DOHH2 (cell line): ENCODE results near the gene UMAD1.

ENCODE experiments used
- H3F3A ChIP-seq: fragments of 200-600 bp; sonication (generic), shearing (Covaris generic); 2 replicates; pipeline ENCODE4 v1.6.0; 2016; ENCODE audit warnings: antibody characterized with exemption, mild to moderate bottlenecking; ENCODE audit not compliant: control insufficient read depth, insufficient read depth
- H3K27ac ChIP-seq: fragments of 200-600 bp; sonication (generic); 2 replicates; pipeline ENCODE4 v1.5.1; 2014; ENCODE audit warnings: low read depth, mild to moderate bottlenecking, low read length, moderate library complexity
- H3K27me3 ChIP-seq: fragments of 200-600 bp; sonication (generic); 2 replicates; pipeline ENCODE4 v1.6.1; 2014; ENCODE audit warnings: mild to moderate bottlenecking, low read length, mixed read lengths; ENCODE audit not compliant: control insufficient read depth
- H3K36me3 ChIP-seq: fragments of 200-600 bp; sonication (generic); 2 replicates; pipeline ENCODE4 v1.6.1; 2014; ENCODE audit warnings: mild to moderate bottlenecking, low read length, moderate library complexity, mixed read lengths; ENCODE audit not compliant: control insufficient read depth
- H3K4me1 ChIP-seq: fragments of 200-600 bp; sonication (generic); 2 replicates; pipeline ENCODE4 v1.6.1; 2014; ENCODE audit warnings: mild to moderate bottlenecking, low read length, mixed read lengths; ENCODE audit not compliant: control insufficient read depth
- H3K4me2 ChIP-seq: fragments of 200-600 bp; sonication (generic); 2 replicates; pipeline ENCODE4 v1.6.0; 2014; ENCODE audit warnings: mild to moderate bottlenecking, low read length, moderate library complexity
- H3K4me3 ChIP-seq: fragments of 200-600 bp; sonication (generic); 2 replicates; pipeline ENCODE4 v1.5.1; 2014; ENCODE audit warnings: mild to moderate bottlenecking, low read length, mixed read lengths
- H3K79me2 ChIP-seq: fragments of 200-600 bp; sonication (generic); 2 replicates; pipeline ENCODE4 v1.6.1; 2014; ENCODE audit warnings: mild to moderate bottlenecking, low read length, mixed read lengths; ENCODE audit not compliant: control insufficient read depth
- H3K9me2 ChIP-seq: fragments of 200-600 bp; sonication (generic); replicated peaks from 2 replicates; pipeline ENCODE4 v1.6.1; 2014; ENCODE audit warnings: mild to moderate bottlenecking, low read length, mixed read lengths; ENCODE audit not compliant: control insufficient read depth
- H3K9me3 ChIP-seq: fragments of 200-600 bp; sonication (generic); 2 replicates; pipeline ENCODE4 v1.6.1; 2014; ENCODE audit warnings: antibody characterized with exemption, low read length, mixed read lengths; ENCODE audit not compliant: control insufficient read depth, insufficient read depth
- H4K20me1 ChIP-seq: fragments of 200-600 bp; sonication (generic); 2 replicates; pipeline ENCODE4 v1.6.0; 2014; ENCODE audit warnings: low read depth, mild to moderate bottlenecking, antibody characterized with exemption, low read length, moderate library complexity; ENCODE audit not compliant: control insufficient read depth, insufficient read depth
- EZH2phosphoT487 ChIP-seq: fragments of 200-600 bp; sonication (generic); IDR thresholded peaks from 2 replicates; pipeline ENCODE4 v1.6.1; 2017; ENCODE audit warnings: borderline replicate concordance, mild to moderate bottlenecking, antibody characterized with exemption, low read length, moderate library complexity, mixed read lengths
- TF ChIP-seq, protein P1 (sequence below): fragments of 200-600 bp; sonication (generic); IDR thresholded peaks from one replicate; pipeline ENCODE4 v1.5.1; 2014; ENCODE audit warnings: antibody characterized with exemption, mild to moderate bottlenecking, low read depth, low read length; ENCODE audit not compliant: poor library complexity, severe bottlenecking

Gene UMAD1

DNA sequence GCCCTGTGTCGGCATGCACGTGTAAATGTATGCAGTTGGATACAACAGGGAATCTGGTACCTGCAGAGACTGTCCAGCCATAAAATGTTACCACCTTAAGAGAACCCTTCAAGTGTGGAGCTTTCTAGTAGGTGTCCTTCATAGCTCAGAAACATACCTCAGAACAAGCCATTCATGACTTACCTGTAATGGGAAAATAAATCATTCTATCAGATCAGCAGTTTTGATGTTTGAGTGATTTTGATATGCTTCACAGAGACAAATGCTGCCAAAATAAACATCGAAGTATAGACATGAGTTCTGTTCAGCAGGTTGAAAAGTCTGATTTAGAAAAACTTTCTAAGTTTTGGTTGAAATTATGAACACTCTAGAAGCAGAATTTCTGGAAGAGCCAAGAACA is 33.5 kb upstream of the UMAD1 start:
- no peaks in the 10 kb centered on the region for H3K27me3 ChIP-seq
- TF ChIP-seq, protein P1, sequence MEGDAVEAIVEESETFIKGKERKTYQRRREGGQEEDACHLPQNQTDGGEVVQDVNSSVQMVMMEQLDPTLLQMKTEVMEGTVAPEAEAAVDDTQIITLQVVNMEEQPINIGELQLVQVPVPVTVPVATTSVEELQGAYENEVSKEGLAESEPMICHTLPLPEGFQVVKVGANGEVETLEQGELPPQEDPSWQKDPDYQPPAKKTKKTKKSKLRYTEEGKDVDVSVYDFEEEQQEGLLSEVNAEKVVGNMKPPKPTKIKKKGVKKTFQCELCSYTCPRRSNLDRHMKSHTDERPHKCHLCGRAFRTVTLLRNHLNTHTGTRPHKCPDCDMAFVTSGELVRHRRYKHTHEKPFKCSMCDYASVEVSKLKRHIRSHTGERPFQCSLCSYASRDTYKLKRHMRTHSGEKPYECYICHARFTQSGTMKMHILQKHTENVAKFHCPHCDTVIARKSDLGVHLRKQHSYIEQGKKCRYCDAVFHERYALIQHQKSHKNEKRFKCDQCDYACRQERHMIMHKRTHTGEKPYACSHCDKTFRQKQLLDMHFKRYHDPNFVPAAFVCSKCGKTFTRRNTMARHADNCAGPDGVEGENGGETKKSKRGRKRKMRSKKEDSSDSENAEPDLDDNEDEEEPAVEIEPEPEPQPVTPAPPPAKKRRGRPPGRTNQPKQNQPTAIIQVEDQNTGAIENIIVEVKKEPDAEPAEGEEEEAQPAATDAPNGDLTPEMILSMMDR: no peak
- no peak for TF ChIP-seq EZH2phosphoT487
- H3K27ac ChIP-seq: no peak overlapping the region
- peaks cover 15% of the 10 kb centered on the region for H3K36me3 ChIP-seq
- H3K9me2 ChIP-seq: no peaks in the 10 kb centered on the region
- no peak overlapping the region for H3K4me2 ChIP-seq
- H3K4me3 ChIP-seq: no peak overlapping the region
- H3K4me1 ChIP-seq: no peaks in the 10 kb centered on the region
- no peaks in the 10 kb centered on the region for H3K79me2 ChIP-seq
- H4K20me1 ChIP-seq: no peaks in the 10 kb centered on the region
- H3K9me3 ChIP-seq: no peaks in the 10 kb centered on the region
- no peaks in the 10 kb centered on the region for H3F3A ChIP-seq

DNA sequence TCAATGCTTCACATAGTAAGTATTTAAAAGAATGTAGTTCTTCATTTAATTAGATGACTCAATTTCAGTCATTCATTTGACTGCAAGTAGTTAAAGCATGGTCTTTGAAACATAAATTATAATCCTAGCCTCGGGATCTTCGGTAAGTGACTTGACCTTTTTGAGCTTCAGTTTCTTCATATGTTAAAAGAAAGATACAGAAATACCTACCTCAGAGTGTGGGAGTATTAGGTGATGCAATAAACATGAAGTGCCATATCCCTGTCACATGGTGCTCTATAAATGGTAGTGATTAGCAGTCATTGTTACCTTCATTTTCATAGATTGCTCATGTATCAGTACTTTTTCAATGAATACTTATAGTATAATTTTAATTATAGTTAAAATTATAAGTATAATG is 31.2 kb upstream of the UMAD1 start:
- H3K9me2 ChIP-seq: no peaks in the 10 kb centered on the region
- no peak overlapping the region for H3K27ac ChIP-seq
- no peak for TF ChIP-seq EZH2phosphoT487
- TF ChIP-seq, protein P1: no peak
- no peak overlapping the region for H3K4me3 ChIP-seq
- H4K20me1 ChIP-seq: no peaks in the 10 kb centered on the region
- H3K4me2 ChIP-seq: no peak overlapping the region
- no peaks in the 10 kb centered on the region for H3K9me3 ChIP-seq
- no peaks in the 10 kb centered on the region for H3K27me3 ChIP-seq
- no peaks in the 10 kb centered on the region for H3K79me2 ChIP-seq
- peaks cover 15% of the 10 kb centered on the region for H3K36me3 ChIP-seq
- H3F3A ChIP-seq: 0 out of 2 replicates have a peak, but pooled peaks cover 2% of the 10 kb centered on the region
- H3K4me1 ChIP-seq: no peaks in the 10 kb centered on the region

DNA sequence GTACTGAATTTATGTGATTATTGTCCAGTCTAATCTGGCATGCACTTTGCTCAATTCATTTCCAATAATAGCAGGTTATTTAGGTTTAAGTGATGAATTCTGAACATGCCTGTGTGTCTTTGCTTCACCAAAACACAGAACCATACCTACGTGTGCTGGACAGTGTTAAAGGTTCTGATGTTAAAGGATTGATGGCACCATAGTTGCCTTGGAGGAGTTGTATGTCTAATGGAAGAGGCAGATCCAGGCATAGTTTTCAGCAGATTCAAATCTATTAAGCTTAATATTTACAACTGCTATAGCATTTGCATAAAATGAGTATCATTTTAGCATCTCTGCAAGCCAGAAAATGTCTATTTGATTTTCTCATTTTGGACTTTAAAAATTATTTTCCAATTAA is 28.0 kb upstream of the UMAD1 start:
- Histone ChIP-seq H3F3A (0 out of 2 replicates have a peak, but pooled peaks cover 2% of the 10 kb centered on the region), H3K9me3 (no peaks in the 10 kb centered on the region), H3K4me1 (no peaks in the 10 kb centered on the region), H3K36me3 (peaks cover 5% of the 10 kb centered on the region), H3K27ac (no peak overlapping the region), H3K79me2 (no peaks in the 10 kb centered on the region), H4K20me1 (no peaks in the 10 kb centered on the region), H3K4me3 (no peak overlapping the region), H3K4me2 (no peak overlapping the region), H3K9me2 (no peaks in the 10 kb centered on the region), H3K27me3 (no peaks in the 10 kb centered on the region)
- TF ChIP-seq, protein P1: no peak
- TF ChIP-seq EZH2phosphoT487: no peak
